Caco-2 (cell line): ENCODE measurements around the gene COL4A2. TPM values are rescaled to one million over a fixed set of nuclear protein-coding genes. Genes with fewer than 3 reads are reported as not detected.

Source experiments
- BruUV-seq: library from RNA; stranded (reverse); fragments of 400-500 nt; replicated peaks from 2 replicates; lab custom pipeline; 2021; lab: Mats Ljungman, UMichigan
- CTCF ChIA-PET: fragments of 300-600 bp; sonication (Branson Sonifier 250); formaldehyde crosslinking; loops from one replicate; lab custom pipeline; 2022; ENCODE audit warnings: antibody characterized with exemption; lab: Charles Lee
- POLR2A ChIA-PET: fragments of 300-600 bp; sonication (Branson Sonifier 250); formaldehyde crosslinking; loops from one replicate; lab custom pipeline; 2022; ENCODE audit warnings: antibody characterized with exemption; lab: Charles Lee
- DNase-seq, 2 experiments: peaks; one replicate each; pipeline versions ENCODE4 v3.0.0 to v3.0.0-alpha.2; 2020 to 2022
- H3K27me3 ChIP-seq: replicated peaks from 2 replicates; pipeline ENCODE4 v1.6.0; 2011; ENCODE audit warnings: low read length; ENCODE audit not compliant: control insufficient read depth, insufficient read depth
- H3K36me3 ChIP-seq: 2 replicates; pipeline ENCODE4 v1.5.1; 2011; ENCODE audit warnings: low read length; ENCODE audit not compliant: control insufficient read depth, insufficient read depth
- H3K4me1 ChIP-seq: fragments of 250-450 bp; sonication (Bioruptor Pico); 2 replicates; pipeline ENCODE4 v1.5.1; 2020; ENCODE audit warnings: mild to moderate bottlenecking
- H3K4me3 ChIP-seq: 2 replicates; pipeline ENCODE4 v1.5.1; 2011; ENCODE audit warnings: low read depth, mild to moderate bottlenecking, control low read depth, low read length
- H3K9me3 ChIP-seq: fragments of 250-450 bp; sonication (Bioruptor Pico); 2 replicates; pipeline ENCODE4 v1.5.1; 2020; ENCODE audit warnings: mild to moderate bottlenecking, moderate library complexity
- H3K27ac Mint-ChIP-seq: one replicate; pipeline ENCODE4 v1.8.0; 2022; ENCODE audit warnings: mixed read lengths; ENCODE audit not compliant: unreplicated experiment
- H3K27me3 Mint-ChIP-seq: one replicate; pipeline ENCODE4 v1.8.0; 2022; ENCODE audit warnings: mixed read lengths; ENCODE audit not compliant: insufficient read depth, unreplicated experiment
- H3K36me3 Mint-ChIP-seq: one replicate; pipeline ENCODE4 v1.8.0; 2022; ENCODE audit warnings: mild to moderate bottlenecking, mixed read lengths; ENCODE audit not compliant: insufficient read depth, unreplicated experiment
- H3K4me1 Mint-ChIP-seq: one replicate; pipeline ENCODE4 v1.8.0; 2022; ENCODE audit warnings: low read depth, mixed read lengths; ENCODE audit not compliant: unreplicated experiment
- H3K4me3 Mint-ChIP-seq: one replicate; pipeline ENCODE4 v1.8.0; 2022; ENCODE audit warnings: mild to moderate bottlenecking, moderate library complexity, mixed read lengths; ENCODE audit not compliant: unreplicated experiment
- H3K9me3 Mint-ChIP-seq: one replicate; pipeline ENCODE4 v1.8.0; 2022; ENCODE audit warnings: mixed read lengths; ENCODE audit not compliant: unreplicated experiment
- CTCF ChIP-seq, 2 experiments: fragments of 200-600 bp in 1 of 2; IDR thresholded peaks; 1 replicate in 1 of 2; 2 replicates in 1 of 2; pipeline versions ENCODE4 v1.5.1 to v1.8.0; 2011 to 2022; ENCODE audit warnings: antibody characterized with exemption in 1 of 2, control low read depth in 1 of 2, inconsistent platforms in 1 of 2, low read depth in 1 of 2, low read length in 1 of 2, mild to moderate bottlenecking in 1 of 2, moderate library complexity in 1 of 2; ENCODE audit not compliant: insufficient read depth in 1 of 2, severe bottlenecking in 1 of 2, unreplicated experiment in 1 of 2
- intact Hi-C: fragments of 100-400 bp; cut with micrococcal nuclease; formaldehyde crosslinking; loops from one replicate; pipeline ENCODE4 v1.10.0; 2022; ENCODE audit not compliant: unreplicated experiment
- total RNA-seq: library from RNA; stranded (reverse); gene quantifications from 2 replicates; pipeline ENCODE4 v1.2.3, GENCODE V29; 2022

The COL4A2 gene
- total RNA-seq, 1 experiment from 2014 or later: 19.2 TPM

DNA sequence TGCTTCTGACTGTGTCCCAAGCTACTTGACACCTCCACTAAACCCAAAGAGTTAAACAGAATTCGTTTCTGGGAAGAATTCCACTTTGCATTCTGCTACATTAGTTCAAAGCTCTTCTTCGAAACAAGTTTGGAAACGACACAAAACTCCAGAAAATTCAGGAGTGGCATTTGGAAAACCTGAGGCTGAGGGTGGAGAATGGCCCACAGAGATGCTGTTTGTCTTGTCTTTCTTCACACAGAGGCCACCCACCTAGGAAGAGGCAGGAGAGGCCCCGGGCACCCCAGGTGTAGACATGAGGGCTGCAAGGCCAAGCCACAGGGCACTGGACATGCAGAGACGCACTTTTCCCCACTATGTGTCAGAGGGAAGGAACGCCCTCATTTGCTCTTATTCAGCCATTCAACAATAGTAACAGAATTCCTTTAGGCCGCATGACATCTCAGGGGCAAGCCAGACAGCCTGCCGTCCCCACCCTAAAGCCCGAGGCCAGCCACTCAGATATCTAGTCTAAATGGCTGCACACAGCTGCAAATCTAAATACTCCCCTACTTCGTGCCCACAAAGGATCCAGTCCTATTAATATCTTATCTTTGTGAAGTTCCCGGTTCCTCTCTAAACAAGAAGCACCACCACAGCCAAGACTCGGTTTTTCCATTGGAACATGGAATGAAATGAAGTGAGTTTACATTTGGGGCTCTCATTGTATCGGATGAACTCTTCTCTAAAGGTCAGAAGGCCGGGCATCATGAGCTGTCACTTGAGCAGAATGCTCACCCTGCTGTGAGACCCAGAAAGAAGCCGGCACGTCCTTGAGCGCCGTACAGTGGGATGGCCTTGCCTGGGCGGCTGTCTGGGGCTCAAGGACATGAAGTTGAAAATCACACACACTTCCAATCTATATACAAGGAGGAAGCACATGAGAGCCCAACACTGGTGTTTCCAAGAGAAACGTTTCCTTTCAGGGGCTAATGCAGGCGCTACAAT, 20.0 kb upstream of the COL4A2 start:
- DNase-seq: no peak
- Mint-ChIP-seq H3K4me1 (no peaks in the 10 kb centered on the region), H3K27me3 (no peaks in the 10 kb centered on the region), H3K4me3 (no peak overlapping the region), H3K9me3 (no peaks in the 10 kb centered on the region), H3K27ac (no peak overlapping the region), H3K36me3 (no peaks in the 10 kb centered on the region)
- Histone ChIP-seq H3K4me3 (no peak overlapping the region), H3K36me3 (no peaks in the 10 kb centered on the region), H3K9me3 (no peaks in the 10 kb centered on the region), H3K4me1 (no peaks in the 10 kb centered on the region; the same call in 1 of the 2 replicates), H3K27me3 (no peaks in the 10 kb centered on the region)
- CTCF ChIA-PET: no interaction called here
- POLR2A ChIA-PET: no interaction called here
- intact Hi-C loops: no loop called here
- BruUV-seq: no TSS peak
- no peak for TF ChIP-seq CTCF (IDR thresholded peaks at IDR 0.05; ENCODE audit: insufficient read depth in 1 of 2, low read depth in 1 of 2, low read length in 1 of 2, severe bottlenecking in 1 of 2, unreplicated experiment in 1 of 2)

GRCh38 chr13:110289174-110289573, 17.9 kb upstream of the COL4A2 start:
- Histone ChIP-seq H3K9me3 (no peaks in the 10 kb centered on the region), H3K4me3 (no peak overlapping the region), H3K27me3 (no peaks in the 10 kb centered on the region), H3K4me1 (no peaks in the 10 kb centered on the region; the same call in 1 of the 2 replicates), H3K36me3 (no peaks in the 10 kb centered on the region)
- no TSS peak for BruUV-seq
- H3K9me3 Mint-ChIP-seq: no peaks in the 10 kb centered on the region
- ChIA-PET CTCF (interaction anchor here (0.6 kb wide), 1 partner anchor 135 kb away, joined by 3 read pairs; no protein-coding TSS in a partner anchor), POLR2A (no interaction called here)
- TF ChIP-seq CTCF (IDR thresholded peaks at IDR 0.05; ENCODE audit: insufficient read depth in 1 of 2, low read depth in 1 of 2, low read length in 1 of 2, severe bottlenecking in 1 of 2, unreplicated experiment in 1 of 2): no peak
- H3K27me3 Mint-ChIP-seq: no peaks in the 10 kb centered on the region
- H3K27ac Mint-ChIP-seq: no peak overlapping the region
- DNase-seq: no peak
- no peaks in the 10 kb centered on the region for H3K4me1 Mint-ChIP-seq
- H3K36me3 Mint-ChIP-seq: no peaks in the 10 kb centered on the region
- intact Hi-C loops: no loop called here
- H3K4me3 Mint-ChIP-seq: no peak overlapping the region

DNA sequence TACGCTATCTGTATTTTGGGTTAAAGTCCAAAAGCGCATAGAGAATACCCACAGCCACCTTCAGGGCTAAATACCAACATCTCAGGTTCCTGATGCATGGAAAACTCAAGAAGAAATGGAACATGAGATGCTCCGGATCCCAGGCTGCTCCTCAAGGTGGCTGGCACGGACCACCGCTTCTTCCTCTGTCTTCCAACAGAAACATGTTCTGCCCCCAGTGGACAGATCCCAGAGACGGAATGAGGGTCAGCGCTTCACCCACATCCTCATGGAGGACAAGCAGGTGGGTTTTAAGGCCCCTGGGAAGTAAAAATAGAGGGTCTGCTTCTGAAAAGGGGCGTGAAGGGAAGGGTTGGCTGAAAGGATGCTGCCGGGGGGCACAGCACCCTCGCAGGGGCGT, 17.4 kb upstream of the COL4A2 start:
- Mint-ChIP-seq H3K4me1 (no peaks in the 10 kb centered on the region), H3K4me3 (no peak overlapping the region), H3K27me3 (no peaks in the 10 kb centered on the region), H3K9me3 (no peaks in the 10 kb centered on the region), H3K36me3 (no peaks in the 10 kb centered on the region), H3K27ac (no peak overlapping the region)
- POLR2A ChIA-PET: no interaction called here
- Histone ChIP-seq H3K9me3 (no peaks in the 10 kb centered on the region), H3K4me1 (no peaks in the 10 kb centered on the region; the same call in 1 of the 2 replicates), H3K27me3 (no peaks in the 10 kb centered on the region), H3K4me3 (no peak overlapping the region), H3K36me3 (no peaks in the 10 kb centered on the region)
- intact Hi-C loops: no loop called here
- TF ChIP-seq CTCF (IDR thresholded peaks at IDR 0.05; ENCODE audit: insufficient read depth in 1 of 2, low read depth in 1 of 2, low read length in 1 of 2, severe bottlenecking in 1 of 2, unreplicated experiment in 1 of 2): no peak
- no peak for DNase-seq
- no TSS peak for BruUV-seq
- CTCF ChIA-PET: interaction anchor here (0.6 kb wide), 1 partner anchor 134 kb away, joined by 3 read pairs; no protein-coding TSS in a partner anchor
